MCF 10A (cell line): Measurements from ENCODE around the gene DIO3. TPM values are rescaled to one million over a fixed set of nuclear protein-coding genes. Genes with fewer than 3 reads are reported as not detected.

Source experiments
- BruUV-seq: library from RNA; stranded (reverse); fragments of 400-500 nt; replicated peaks from 2 replicates; lab custom pipeline; 2021; lab: Mats Ljungman, UMichigan
- CTCF ChIA-PET: fragments of 300-600 bp; sonication (Branson Sonifier 250); formaldehyde crosslinking; extraction: SDS; loops from one replicate; lab custom pipeline; 2021; ENCODE audit warnings: antibody characterized with exemption, inconsistent platforms; lab: Yijun Ruan, JAX
- POLR2A ChIA-PET: fragments of 300-600, 350-650 bp; sonication (Branson Sonifier 250); formaldehyde crosslinking; extraction: SDS; loops from one replicate; lab custom pipeline; 2020; ENCODE audit warnings: antibody characterized with exemption, inconsistent platforms; lab: Yijun Ruan, JAX
- DNase-seq: peaks from one replicate; pipeline ENCODE4 v3.0.0-alpha.2; 2018; ENCODE audit not compliant: unreplicated experiment
- H3K27ac Mint-ChIP-seq: one replicate; pipeline ENCODE4 v1.8.0; 2022; ENCODE audit warnings: mild to moderate bottlenecking, low read depth, mixed read lengths; ENCODE audit not compliant: unreplicated experiment
- H3K27me3 Mint-ChIP-seq: one replicate; pipeline ENCODE4 v1.8.0; 2022; ENCODE audit warnings: mixed read lengths; ENCODE audit not compliant: insufficient read depth, unreplicated experiment
- H3K36me3 Mint-ChIP-seq: one replicate; pipeline ENCODE4 v1.8.0; 2022; ENCODE audit warnings: mild to moderate bottlenecking, moderate library complexity, mixed read lengths; ENCODE audit not compliant: insufficient read depth, unreplicated experiment
- H3K4me1 Mint-ChIP-seq: one replicate; pipeline ENCODE4 v1.8.0; 2022; ENCODE audit warnings: mixed read lengths; ENCODE audit not compliant: insufficient read depth, unreplicated experiment
- H3K4me3 Mint-ChIP-seq: one replicate; pipeline ENCODE4 v1.8.0; 2022; ENCODE audit warnings: mild to moderate bottlenecking, moderate library complexity, mixed read lengths; ENCODE audit not compliant: unreplicated experiment
- H3K9me3 Mint-ChIP-seq: one replicate; pipeline ENCODE4 v1.8.0; 2022; ENCODE audit warnings: mixed read lengths; ENCODE audit not compliant: unreplicated experiment
- CTCF ChIP-seq: fragments of 200-600 bp; IDR thresholded peaks from one replicate; pipeline ENCODE4 v1.8.0; 2022; ENCODE audit warnings: antibody characterized with exemption, mild to moderate bottlenecking; ENCODE audit not compliant: unreplicated experiment
- intact Hi-C: fragments of 100-400 bp; cut with micrococcal nuclease; formaldehyde crosslinking; loops from 2 replicates; pipeline ENCODE4 v1.14.1; 2022
- total RNA-seq: library from RNA; stranded (reverse); gene quantifications from 2 replicates; pipeline ENCODE4 v1.2.3, GENCODE V29; 2022

DIO3 gene
- total RNA-seq, 1 experiment from 2014 or later, result not detected

- Mint-ChIP-seq H3K9me3 (no peaks in the 10 kb centered on the region), H3K4me1 (peaks cover 13% of the 10 kb centered on the region), H3K27me3 (peaks cover 14% of the 10 kb centered on the region), H3K27ac (no peak overlapping the region), H3K36me3 (no peaks in the 10 kb centered on the region), H3K4me3 (no peak overlapping the region)
- ChIA-PET POLR2A (interaction anchor here (1.3 kb wide), 1 partner anchor 12 kb away, joined by 3 read pairs; no protein-coding TSS in a partner anchor), CTCF (no interaction called here)
- no TSS peak for BruUV-seq
- TF ChIP-seq CTCF, result no peak
- DNase-seq, result no peak
- intact Hi-C loops, result no loop called here
Measured at GRCh38 chr14:101551729-101552595, 9.3 kb upstream of the DIO3 start.

- H3K27me3 Mint-ChIP-seq, result peaks cover 12% of the 10 kb centered on the region
- POLR2A ChIA-PET, result interaction anchor here (0.6 to 1.3 kb wide), 2 partner anchors 13 to 91 kb away, joined by 3 read pairs; no protein-coding TSS in a partner anchor
- no peak overlapping the region for H3K4me3 Mint-ChIP-seq
- no TSS peak for BruUV-seq
- intact Hi-C loops, result no loop called here
- TF ChIP-seq CTCF, result no peak
- H3K27ac Mint-ChIP-seq, result peak overlapping the region; percentile 57
- H3K4me1 Mint-ChIP-seq, result peaks cover 13% of the 10 kb centered on the region
- H3K36me3 Mint-ChIP-seq, result no peaks in the 10 kb centered on the region
- peak; percentile 9 for DNase-seq
- no peaks in the 10 kb centered on the region for H3K9me3 Mint-ChIP-seq
- CTCF ChIA-PET, result no interaction called here
Measured at GRCh38 chr14:101552786-101553231, 8.5 kb upstream of the DIO3 start.

GRCh38 chr14:101553393-101553792 is 7.9 kb upstream of the DIO3 start:
- TF ChIP-seq CTCF, result no peak
- ChIA-PET CTCF (no interaction called here), POLR2A (interaction anchor here (1.3 kb wide), 1 partner anchor 13 kb away, joined by 3 read pairs; no protein-coding TSS in a partner anchor)
- Mint-ChIP-seq H3K4me1 (peaks cover 13% of the 10 kb centered on the region), H3K36me3 (no peaks in the 10 kb centered on the region), H3K27me3 (peaks cover 12% of the 10 kb centered on the region), H3K4me3 (no peak overlapping the region), H3K9me3 (no peaks in the 10 kb centered on the region), H3K27ac (peak overlapping the region; percentile 57)
- intact Hi-C loops, result no loop called here
- no peak for DNase-seq
- no TSS peak for BruUV-seq

- POLR2A ChIA-PET, result no interaction called here
- H3K27me3 Mint-ChIP-seq, result peaks cover 12% of the 10 kb centered on the region
- H3K9me3 Mint-ChIP-seq, result no peaks in the 10 kb centered on the region
- H3K4me1 Mint-ChIP-seq, result peaks cover 13% of the 10 kb centered on the region
- no peak overlapping the region for H3K27ac Mint-ChIP-seq
- no peak overlapping the region for H3K4me3 Mint-ChIP-seq
- CTCF ChIA-PET, result no interaction called here
- no peak for DNase-seq
- intact Hi-C loops, result no loop called here
- BruUV-seq, result no TSS peak
- TF ChIP-seq CTCF, result no peak
- no peaks in the 10 kb centered on the region for H3K36me3 Mint-ChIP-seq
Measured at GRCh38 chr14:101553931-101554330, 7.4 kb upstream of the DIO3 start.
